Activated naive CD8-positive, alpha-beta T cell treated with anti-CD3 and anti-CD28 coated beads, Interleukin-2, amount 10 ng/mL, durations not matched to agents 7 days and 5 days (primary cell): ENCODE results near the gene NHLRC2. TPM values are rescaled to one million over a fixed set of nuclear protein-coding genes. Genes with fewer than 3 reads are reported as not detected.

Experiments used
- ATAC-seq: fragments of 150-1000 bp; cut with Tn5 transposase; one replicate; pipeline ENCODE4 v1.10.0; 2021; ENCODE audit warnings: low read depth, moderate library complexity
- POLR2A ChIA-PET: fragments of 350-600 bp; sonication (Branson Sonifier 250); formaldehyde crosslinking; loops from one replicate; lab custom pipeline; 2021; ENCODE audit warnings: antibody characterized with exemption; lab: Charles Lee
- DNase-seq: peaks from one replicate; pipeline ENCODE4 v3.0.0; 2021
- H3K27ac Mint-ChIP-seq: one replicate; pipeline ENCODE4 v1.8.0; 2022; ENCODE audit warnings: mild to moderate bottlenecking, mixed read lengths
- H3K27me3 Mint-ChIP-seq: one replicate; pipeline ENCODE4 v1.8.0; 2022; ENCODE audit warnings: mild to moderate bottlenecking, moderate library complexity, mixed read lengths
- H3K36me3 Mint-ChIP-seq: one replicate; pipeline ENCODE4 v1.8.0; 2021; ENCODE audit warnings: mild to moderate bottlenecking, mixed read lengths
- H3K4me1 Mint-ChIP-seq: one replicate; pipeline ENCODE4 v1.8.0; 2021; ENCODE audit warnings: mixed read lengths
- H3K4me3 Mint-ChIP-seq: one replicate; pipeline ENCODE4 v1.8.0; 2022; ENCODE audit warnings: mild to moderate bottlenecking, moderate library complexity, mixed read lengths
- H3K9me3 Mint-ChIP-seq: one replicate; pipeline ENCODE4 v1.8.0; 2021; ENCODE audit warnings: mixed read lengths
- total RNA-seq, 2 experiments: library from RNA; stranded (reverse); gene quantifications; one replicate each; pipeline ENCODE4 v1.2.3, GENCODE V29; 2021

Gene NHLRC2
- total RNA-seq, 2 experiments from 2014 or later: 26.3 to 26.5 TPM

DNA sequence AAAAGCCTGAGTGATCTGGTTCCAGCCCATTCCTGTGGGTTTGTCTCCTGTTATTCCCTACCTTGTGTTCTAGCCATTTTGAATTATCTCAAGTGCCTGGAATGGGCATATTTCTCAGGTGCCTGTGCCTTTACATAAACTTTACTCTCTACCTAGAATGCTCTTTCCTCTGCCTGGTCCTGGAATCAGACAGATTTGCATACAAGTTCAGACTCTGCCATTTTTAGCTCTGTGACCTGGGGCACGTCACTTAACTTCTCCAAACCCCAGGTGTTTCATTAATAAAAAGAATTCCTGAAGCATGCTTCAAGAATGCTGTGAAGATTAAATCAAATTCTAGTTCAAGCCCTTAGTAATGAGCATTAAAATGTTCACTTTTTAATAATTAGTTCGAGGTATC is 8.4 kb upstream of the NHLRC2 start:
- H3K9me3 Mint-ChIP-seq: no peaks in the 10 kb centered on the region
- H3K4me1 Mint-ChIP-seq: peaks cover 19% of the 10 kb centered on the region
- no peak for DNase-seq
- ATAC-seq: no peak
- peaks cover 39% of the 10 kb centered on the region for H3K36me3 Mint-ChIP-seq
- H3K27me3 Mint-ChIP-seq: no peaks in the 10 kb centered on the region
- POLR2A ChIA-PET: no interaction called here
- no peak overlapping the region for H3K4me3 Mint-ChIP-seq
- H3K27ac Mint-ChIP-seq: no peak overlapping the region

DNA sequence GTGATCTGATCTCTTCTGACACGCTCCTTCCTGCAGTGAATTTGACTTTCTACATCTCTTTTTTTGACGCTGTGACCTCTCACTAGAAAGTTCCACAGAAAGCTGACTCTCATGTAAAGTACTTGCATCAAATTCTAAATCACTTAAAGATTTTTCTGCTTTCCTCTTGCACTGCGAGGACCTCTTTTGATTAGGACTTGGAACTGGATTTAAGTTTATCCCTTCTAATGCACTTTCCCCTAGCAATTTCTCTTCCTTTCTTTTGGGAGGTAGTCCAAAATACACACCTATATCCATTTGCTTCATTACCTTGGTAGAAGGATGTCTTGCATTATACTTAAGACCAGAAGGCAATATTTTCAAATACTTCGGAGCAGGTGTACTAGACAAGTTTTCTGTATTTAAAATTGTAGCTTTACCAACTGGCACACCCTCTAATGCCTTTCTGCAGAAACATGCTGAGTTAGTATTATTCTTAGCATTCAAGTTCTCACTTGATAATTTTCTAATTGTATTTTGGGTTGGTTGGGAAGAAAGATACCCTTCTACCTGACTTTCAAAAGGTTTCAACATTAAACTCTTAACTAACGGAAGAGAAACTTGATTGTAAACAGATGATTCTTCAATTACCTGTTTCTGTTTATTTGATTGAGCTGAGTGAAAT is 5.2 kb upstream of the NHLRC2 start:
- POLR2A ChIA-PET: no interaction called here
- ATAC-seq (no peak), DNase-seq (no peak)
- Mint-ChIP-seq H3K4me1 (peaks cover 29% of the 10 kb centered on the region), H3K27me3 (no peaks in the 10 kb centered on the region), H3K27ac (no peak overlapping the region), H3K4me3 (no peak overlapping the region), H3K36me3 (peaks cover 38% of the 10 kb centered on the region), H3K9me3 (no peaks in the 10 kb centered on the region)

DNA sequence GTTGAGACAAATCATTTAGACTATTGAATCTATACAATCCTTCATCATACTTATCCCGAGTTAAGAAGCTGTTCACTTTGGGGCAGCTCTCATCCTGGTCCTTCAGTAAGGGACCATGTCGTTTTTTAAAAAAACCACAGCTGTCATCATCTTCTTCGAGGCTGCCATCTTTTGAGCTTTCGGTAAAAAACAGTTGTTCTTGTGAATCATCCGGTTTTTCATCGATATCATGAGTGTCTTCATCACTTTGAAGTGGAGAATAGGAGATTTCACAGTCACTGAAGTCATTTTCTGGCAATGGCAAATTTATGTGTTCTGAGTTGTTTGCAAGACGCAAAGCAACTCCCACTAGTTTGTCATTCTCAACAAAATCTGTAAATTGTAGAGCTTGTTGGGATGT is 4.5 kb upstream of the NHLRC2 start:
- no peak overlapping the region for H3K27ac Mint-ChIP-seq
- H3K36me3 Mint-ChIP-seq: peaks cover 37% of the 10 kb centered on the region
- H3K4me1 Mint-ChIP-seq: peaks cover 28% of the 10 kb centered on the region
- POLR2A ChIA-PET: no interaction called here
- H3K9me3 Mint-ChIP-seq: no peaks in the 10 kb centered on the region
- peak overlapping the region; percentile 49 for H3K4me3 Mint-ChIP-seq
- H3K27me3 Mint-ChIP-seq: no peaks in the 10 kb centered on the region
- ATAC-seq (no peak), DNase-seq (no peak)

DNA sequence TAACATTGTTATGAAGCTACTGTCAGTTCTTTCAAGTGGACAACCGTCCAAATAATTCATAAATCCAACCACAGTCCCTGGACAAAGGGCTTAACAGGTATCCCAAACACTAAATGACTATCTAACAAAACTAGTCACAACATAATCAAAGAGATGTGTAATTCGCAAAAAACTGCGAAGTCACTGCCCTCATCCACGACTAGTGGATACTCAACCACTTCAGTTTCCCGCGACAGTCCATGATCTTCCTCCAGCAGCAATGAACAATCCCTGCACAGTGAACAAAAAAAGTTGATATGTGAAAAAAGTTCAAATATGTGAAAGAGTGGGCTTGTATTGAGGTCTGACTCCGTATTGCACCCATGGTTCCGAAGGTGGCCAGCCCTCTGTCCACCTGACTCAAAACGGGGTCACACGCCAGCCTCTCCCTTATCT is 866 bp upstream of the NHLRC2 start:
- Mint-ChIP-seq H3K4me1 (peaks cover 41% of the 10 kb centered on the region), H3K27ac (peak overlapping the region; percentile 91), H3K4me3 (peak overlapping the region; percentile 88), H3K9me3 (no peaks in the 10 kb centered on the region), H3K36me3 (peaks cover 26% of the 10 kb centered on the region), H3K27me3 (no peaks in the 10 kb centered on the region)
- ATAC-seq: no peak
- DNase-seq: no peak
- POLR2A ChIA-PET: interaction anchor here (0.7 to 1.6 kb wide), 3 partner anchors 8 to 175 kb away, joined by 3 to 4 read pairs (median 4); no protein-coding TSS in a partner anchor

DNA sequence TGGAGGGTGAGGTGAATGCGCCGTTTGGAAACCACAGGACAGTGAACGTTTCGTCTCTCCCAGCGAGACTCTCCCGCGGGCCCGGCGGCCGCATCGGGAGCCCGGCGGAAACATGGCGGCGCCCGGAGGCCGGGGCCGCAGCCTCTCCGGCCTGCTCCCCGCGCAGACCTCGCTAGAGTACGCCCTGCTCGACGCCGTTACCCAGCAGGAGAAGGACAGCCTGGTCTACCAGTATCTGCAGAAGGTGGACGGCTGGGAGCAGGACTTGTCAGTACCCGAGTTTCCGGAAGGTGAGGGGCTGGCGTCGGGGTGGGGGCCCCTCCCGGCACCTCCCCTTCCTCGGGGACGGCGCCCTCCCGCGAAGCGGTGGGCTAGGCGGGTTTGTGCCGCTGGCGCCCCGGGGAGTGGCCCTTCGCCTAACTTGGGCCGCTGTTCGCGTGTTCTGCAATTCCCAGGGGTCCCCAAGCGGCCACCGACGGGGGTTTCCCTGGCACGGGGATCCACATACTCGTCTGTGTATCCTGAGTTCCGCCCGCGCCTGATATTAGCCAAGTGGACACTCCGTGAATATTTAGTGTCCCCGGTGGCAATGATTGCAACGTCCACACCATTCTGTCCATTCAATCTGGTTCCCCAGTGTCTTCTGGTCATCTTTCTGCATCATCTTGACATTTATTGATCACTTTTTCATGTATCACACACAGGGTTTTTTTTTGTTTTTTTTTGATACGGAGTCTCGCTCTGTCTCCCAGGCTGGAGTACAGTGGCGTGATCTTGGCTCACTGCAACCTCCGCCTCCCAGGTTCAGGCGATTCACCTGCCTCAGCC is 514 bp downstream of the NHLRC2 start:
- H3K9me3 Mint-ChIP-seq: no peaks in the 10 kb centered on the region
- H3K27ac Mint-ChIP-seq: peak overlapping the region; percentile 92
- peak overlapping the region; percentile 88 for H3K4me3 Mint-ChIP-seq
- H3K27me3 Mint-ChIP-seq: no peaks in the 10 kb centered on the region
- H3K4me1 Mint-ChIP-seq: peaks cover 38% of the 10 kb centered on the region
- POLR2A ChIA-PET: no interaction called here
- DNase-seq (peak; percentile 72), ATAC-seq (peak; percentile 32)
- H3K36me3 Mint-ChIP-seq: peaks cover 22% of the 10 kb centered on the region

DNA sequence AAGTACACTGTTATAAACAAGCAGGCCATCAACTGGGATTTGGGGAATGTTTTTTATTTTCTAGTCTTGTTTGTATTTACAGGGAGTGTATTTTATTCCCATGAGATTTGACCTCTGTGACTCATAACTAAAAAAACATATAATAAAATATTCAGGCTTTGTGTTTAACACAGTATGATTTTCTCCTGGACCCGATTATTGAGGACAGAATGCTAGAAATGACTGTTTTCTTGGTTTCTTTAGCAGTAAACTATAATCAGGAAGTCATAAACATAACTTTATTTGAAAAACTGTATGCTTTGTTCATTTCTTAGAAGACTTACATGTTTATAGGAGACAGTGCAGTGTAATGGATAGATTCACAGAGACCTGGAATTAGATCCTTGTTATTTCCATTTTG is 2.1 kb downstream of the NHLRC2 start:
- peaks cover 5% of the 10 kb centered on the region for H3K9me3 Mint-ChIP-seq
- no peak overlapping the region for H3K27ac Mint-ChIP-seq
- H3K4me3 Mint-ChIP-seq: peak overlapping the region; percentile 88
- H3K27me3 Mint-ChIP-seq: no peaks in the 10 kb centered on the region
- DNase-seq (no peak), ATAC-seq (no peak)
- POLR2A ChIA-PET: no interaction called here
- H3K36me3 Mint-ChIP-seq: peaks cover 32% of the 10 kb centered on the region
- peaks cover 36% of the 10 kb centered on the region for H3K4me1 Mint-ChIP-seq

DNA sequence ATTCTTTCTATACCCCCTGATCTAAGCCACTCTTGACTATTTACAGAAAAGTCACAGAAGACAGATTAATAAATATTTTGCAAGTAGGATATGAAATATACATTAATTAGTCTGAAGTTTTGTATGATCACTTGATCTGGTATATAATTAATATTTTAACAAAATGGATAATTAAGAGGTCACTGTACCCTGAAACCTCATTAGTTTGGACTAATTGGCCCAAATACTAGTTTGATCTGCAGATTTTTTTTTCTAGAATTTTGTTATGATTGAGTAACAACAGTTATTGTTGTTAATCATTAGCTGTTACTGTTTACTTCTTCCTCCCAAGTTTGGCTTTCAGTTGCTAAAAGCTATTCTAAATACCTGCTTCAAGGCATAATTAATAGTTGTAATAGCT is 2.7 kb downstream of the NHLRC2 start:
- ATAC-seq (no peak), DNase-seq (no peak)
- Mint-ChIP-seq H3K27ac (no peak overlapping the region), H3K4me1 (peaks cover 36% of the 10 kb centered on the region), H3K36me3 (peaks cover 34% of the 10 kb centered on the region), H3K27me3 (no peaks in the 10 kb centered on the region), H3K4me3 (no peak overlapping the region), H3K9me3 (peaks cover 5% of the 10 kb centered on the region)
- POLR2A ChIA-PET: no interaction called here

DNA sequence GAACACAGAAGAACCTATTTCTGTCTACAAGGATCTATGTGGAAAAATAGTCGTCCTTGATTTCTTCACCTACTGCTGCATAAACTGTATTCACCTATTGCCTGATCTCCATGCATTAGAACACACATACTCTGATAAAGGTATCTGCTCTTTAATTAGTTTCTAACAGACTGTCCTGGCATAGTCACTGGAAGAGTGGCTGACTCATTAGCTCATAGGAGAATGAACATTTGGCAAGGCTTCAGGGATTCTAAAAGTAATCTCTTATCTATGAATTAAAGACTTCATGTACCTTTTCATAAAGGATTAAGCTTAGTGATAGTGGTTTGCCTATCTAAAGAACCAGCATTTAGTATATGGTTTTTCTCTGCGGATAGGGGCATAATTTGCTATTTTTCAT is 4.1 kb downstream of the NHLRC2 start:
- ATAC-seq (no peak), DNase-seq (no peak)
- Mint-ChIP-seq H3K27ac (no peak overlapping the region), H3K4me3 (no peak overlapping the region), H3K9me3 (peaks cover 5% of the 10 kb centered on the region), H3K36me3 (peaks cover 43% of the 10 kb centered on the region), H3K4me1 (peaks cover 26% of the 10 kb centered on the region), H3K27me3 (no peaks in the 10 kb centered on the region)
- POLR2A ChIA-PET: no interaction called here

DNA sequence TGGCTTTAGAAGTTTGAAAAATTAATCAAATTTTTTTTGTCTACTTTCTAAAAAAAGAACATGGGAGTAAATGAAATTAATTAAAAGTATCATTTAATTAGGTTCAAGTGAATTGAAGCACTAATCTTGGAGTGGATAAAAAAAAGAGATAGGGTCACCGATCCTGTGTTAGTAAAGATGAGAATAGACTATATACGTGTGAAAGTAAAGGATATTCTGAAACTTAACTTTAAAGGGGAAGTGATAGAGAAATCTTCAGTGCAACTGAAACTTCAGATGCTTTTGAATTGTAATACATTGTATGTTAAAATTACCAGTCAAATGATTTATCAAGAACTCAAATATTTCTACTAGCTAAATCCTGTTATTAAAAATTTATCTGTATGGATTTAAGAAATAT is 4.8 kb downstream of the NHLRC2 start:
- H3K4me1 Mint-ChIP-seq: peaks cover 23% of the 10 kb centered on the region
- peaks cover 47% of the 10 kb centered on the region for H3K36me3 Mint-ChIP-seq
- no peak overlapping the region for H3K27ac Mint-ChIP-seq
- peaks cover 7% of the 10 kb centered on the region for H3K9me3 Mint-ChIP-seq
- H3K4me3 Mint-ChIP-seq: no peak overlapping the region
- ATAC-seq (no peak), DNase-seq (no peak)
- POLR2A ChIA-PET: no interaction called here
- no peaks in the 10 kb centered on the region for H3K27me3 Mint-ChIP-seq

DNA sequence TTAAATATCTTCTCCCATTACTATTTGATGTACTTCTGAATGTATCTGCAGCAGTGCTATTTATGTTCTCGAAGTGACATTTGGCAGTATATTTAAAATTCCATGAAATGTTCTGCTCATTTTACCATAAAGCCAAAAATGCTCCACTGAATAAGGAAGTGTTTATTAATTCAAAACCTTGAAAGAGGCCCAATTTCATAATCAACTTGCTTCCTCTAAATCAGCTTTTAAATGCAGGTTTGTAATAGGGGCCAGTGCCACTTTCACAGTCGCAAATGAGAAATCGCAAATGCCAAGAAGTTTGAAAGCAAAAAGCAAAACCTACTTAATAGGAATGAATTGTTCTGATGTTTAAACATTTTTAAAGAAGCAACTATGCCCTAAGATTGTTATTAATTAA is 11.4 kb downstream of the NHLRC2 start:
- no peak for DNase-seq
- Mint-ChIP-seq H3K27ac (no peak overlapping the region), H3K4me3 (no peak overlapping the region), H3K27me3 (no peaks in the 10 kb centered on the region), H3K4me1 (peaks cover 6% of the 10 kb centered on the region), H3K36me3 (peaks cover 45% of the 10 kb centered on the region), H3K9me3 (peaks cover 5% of the 10 kb centered on the region)
- POLR2A ChIA-PET: no interaction called here
- ATAC-seq: no peak

DNA sequence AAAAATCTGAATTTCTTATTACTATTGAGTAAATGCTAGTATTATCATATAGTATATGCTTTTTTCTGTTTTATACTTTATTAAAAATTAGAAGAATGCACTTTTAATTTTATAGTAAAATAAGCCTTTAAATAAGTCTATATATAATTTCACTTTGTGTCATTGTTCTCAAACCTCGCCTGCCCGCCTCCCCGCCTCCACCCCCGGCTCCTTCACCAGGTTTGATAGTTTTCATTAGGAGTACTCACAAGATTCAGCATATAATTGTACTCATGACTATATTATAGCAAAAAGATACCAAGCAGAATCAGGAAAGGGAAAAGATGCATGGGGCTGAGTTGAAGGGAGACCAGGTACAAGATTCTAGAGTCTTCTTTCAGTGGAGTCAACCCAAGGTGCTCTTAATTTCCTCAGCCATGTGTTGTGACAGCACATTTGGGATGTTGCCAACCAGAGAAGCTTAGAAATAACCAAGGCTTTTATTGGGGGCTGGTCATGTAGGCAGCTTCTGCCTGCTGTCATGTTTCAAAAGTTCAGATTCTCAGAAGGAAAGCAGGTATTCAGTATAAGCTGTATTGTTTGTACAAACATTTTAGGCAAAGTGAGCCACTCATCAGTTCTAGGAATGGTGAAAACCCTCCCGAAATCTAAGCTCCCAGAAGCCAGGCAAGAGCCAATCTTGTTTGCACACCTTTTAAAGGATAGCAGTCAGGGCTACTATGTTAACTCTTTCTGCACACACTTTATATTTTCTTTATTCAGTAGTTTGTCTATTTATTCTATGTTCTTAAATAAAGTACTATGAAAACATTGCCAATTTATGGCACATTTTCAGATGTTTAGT is 12.3 kb downstream of the NHLRC2 start:
- DNase-seq (no peak), ATAC-seq (no peak)
- POLR2A ChIA-PET: no interaction called here
- Mint-ChIP-seq H3K36me3 (peaks cover 41% of the 10 kb centered on the region), H3K4me1 (peaks cover 6% of the 10 kb centered on the region), H3K27me3 (no peaks in the 10 kb centered on the region), H3K9me3 (peaks cover 2% of the 10 kb centered on the region), H3K4me3 (no peak overlapping the region), H3K27ac (no peak overlapping the region)

DNA sequence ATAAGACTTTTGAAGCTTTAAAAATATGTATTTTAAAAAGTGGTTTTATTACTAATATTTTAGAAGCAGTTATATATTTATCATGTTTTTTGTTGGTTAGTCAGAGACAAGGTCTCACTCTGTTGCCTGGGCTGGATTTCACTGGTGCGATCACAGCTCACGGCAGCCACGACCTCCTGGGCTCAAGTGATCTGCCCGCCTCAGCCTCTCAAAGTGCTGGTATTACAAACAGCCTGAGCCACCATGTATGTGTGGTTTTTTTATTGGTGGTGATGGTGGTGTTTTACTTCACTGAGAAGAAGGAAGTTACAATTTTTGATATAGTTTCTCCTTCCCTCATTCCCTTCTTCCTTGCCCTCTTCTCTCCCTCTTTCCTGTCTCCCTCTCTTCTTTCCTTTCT is 13.4 kb downstream of the NHLRC2 start:
- POLR2A ChIA-PET: no interaction called here
- H3K27me3 Mint-ChIP-seq: no peaks in the 10 kb centered on the region
- H3K4me1 Mint-ChIP-seq: peaks cover 6% of the 10 kb centered on the region
- peaks cover 2% of the 10 kb centered on the region for H3K9me3 Mint-ChIP-seq
- no peak overlapping the region for H3K27ac Mint-ChIP-seq
- ATAC-seq (no peak), DNase-seq (no peak)
- H3K4me3 Mint-ChIP-seq: no peak overlapping the region
- peaks cover 41% of the 10 kb centered on the region for H3K36me3 Mint-ChIP-seq

DNA sequence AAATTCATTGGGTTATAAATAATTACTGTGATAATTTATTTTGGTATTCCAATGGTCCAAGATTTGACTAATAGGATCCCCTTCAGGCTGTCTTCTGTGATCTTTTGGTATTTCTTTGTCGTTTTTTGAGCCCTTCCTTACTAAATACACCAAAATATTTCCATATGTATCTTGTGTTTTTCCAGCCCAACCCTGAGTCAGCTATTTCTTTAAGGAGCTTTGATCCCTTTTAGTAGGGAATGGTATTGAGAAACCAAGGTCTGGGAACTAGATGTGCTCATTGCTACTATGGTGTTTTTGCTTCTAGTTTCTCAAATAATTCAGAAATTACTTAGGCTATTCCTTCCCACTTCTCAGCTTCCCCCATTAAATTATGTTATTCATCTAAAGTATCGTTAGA is 15.3 kb downstream of the NHLRC2 start:
- Mint-ChIP-seq H3K27ac (no peak overlapping the region), H3K4me3 (no peak overlapping the region), H3K36me3 (peaks cover 38% of the 10 kb centered on the region), H3K4me1 (peaks cover 6% of the 10 kb centered on the region), H3K27me3 (no peaks in the 10 kb centered on the region), H3K9me3 (no peaks in the 10 kb centered on the region)
- POLR2A ChIA-PET: no interaction called here
- no peak for DNase-seq
- no peak for ATAC-seq
